LoVo (cell line): ENCODE data around the gene SELENBP1.
"Not testable (repeated sequence)": the region's sequence is repeated elsewhere in the genome, so short reads cannot be mapped to it uniquely, and the experiment has no call there.

Experiments used
- DNase-seq: peaks from one replicate; pipeline ENCODE4 v3.0.0-alpha.2; 2016; ENCODE audit warnings: low spot score

SELENBP1 gene

DNA sequence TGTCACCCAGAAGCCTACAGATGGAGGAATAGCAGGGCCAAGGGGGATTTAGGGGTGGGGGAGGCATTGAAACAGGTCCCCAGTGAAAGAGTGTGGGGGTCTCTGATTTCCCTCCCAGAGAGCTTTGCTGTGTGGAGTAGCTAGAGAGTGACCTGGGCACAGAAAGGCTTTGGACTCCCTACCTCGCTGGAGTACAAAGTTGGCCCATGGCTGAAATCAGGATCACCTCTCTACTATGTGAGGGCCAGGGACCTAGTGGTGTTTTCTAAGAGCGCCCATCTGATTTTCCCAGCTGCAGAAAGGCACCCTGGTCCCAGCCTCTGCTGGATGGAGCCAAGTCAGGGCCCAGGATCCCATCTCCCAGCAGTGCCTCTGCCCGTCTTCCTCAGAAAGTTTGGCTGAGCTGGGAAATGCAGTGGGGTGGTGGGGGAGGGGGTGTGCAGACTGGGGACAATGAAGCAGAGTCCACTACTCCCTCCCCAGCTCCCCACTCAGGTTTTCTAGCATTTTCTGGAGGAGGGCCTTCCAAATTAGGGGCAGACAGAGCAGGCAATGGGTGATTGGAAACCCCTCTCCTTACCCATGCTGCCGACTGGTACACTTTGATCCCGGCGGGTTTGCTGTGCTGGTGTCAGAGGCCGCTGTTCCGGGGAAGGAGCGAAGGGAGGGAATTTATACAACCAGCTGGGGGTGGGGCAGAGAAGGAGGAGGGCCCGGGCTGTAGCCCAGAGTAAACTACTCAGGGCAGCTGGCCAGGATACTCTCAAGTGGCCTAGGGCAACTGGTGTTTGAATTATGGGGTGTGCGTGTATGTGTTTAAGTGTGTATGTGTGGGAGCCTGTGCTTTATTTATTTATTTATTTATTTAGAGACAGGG lies at the start of gene SELENBP1:
Gene SELENBP1, minus strand, starts transcription at position 648 of the 877 bp plus-strand sequence. Its CDS starts 64 bp downstream, at position 584.
- DNase-seq = peak; percentile 44

DNA sequence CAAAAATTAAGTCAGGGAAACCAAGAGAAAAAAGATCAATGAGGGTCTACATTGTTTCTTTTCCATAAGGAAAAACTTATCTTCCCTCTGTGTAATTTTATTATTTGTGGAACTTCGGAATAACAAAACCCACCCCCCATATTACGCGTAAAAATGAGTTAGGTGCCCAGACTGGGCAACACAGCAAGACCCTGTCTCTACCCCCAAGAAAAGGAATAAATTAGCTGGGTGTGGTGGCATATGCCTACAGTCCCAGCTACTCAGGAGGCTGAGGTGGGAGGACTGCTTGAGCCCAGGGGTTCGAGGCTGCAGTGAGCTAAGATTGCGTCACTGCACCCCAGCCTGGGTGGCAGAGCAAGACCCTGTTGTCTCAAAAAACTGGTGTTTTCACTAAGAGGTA lies 47.3 kb upstream of the SELENBP1 start:
- no peak for DNase-seq

DNA sequence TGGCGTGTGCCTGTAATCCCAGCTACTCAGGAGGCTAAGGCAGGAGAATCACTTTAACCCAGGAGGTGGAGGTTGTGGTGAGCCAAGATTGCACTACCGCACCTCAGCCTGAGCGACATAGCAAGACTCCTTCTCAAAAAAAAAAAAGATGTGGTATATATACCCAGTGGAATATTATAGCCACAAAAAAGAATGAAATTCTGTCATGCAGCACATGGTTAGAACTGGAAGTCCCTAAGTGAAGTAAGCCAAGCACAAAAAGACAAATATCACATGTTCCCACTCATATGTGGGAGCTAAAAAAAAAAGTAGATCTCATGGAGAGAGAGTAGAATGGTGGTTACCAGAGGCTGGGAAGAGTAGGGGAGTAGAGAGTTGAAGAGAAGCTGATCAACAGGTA lies 45.6 kb upstream of the SELENBP1 start:
- DNase-seq = no peak

- no peak for DNase-seq
Measured at GRCh38 chr1:151416231-151416630, 43.7 kb upstream of the SELENBP1 start.

GRCh38 chr1:151411884-151412283 lies 39.4 kb upstream of the SELENBP1 start:
- DNase-seq = no peak

DNA sequence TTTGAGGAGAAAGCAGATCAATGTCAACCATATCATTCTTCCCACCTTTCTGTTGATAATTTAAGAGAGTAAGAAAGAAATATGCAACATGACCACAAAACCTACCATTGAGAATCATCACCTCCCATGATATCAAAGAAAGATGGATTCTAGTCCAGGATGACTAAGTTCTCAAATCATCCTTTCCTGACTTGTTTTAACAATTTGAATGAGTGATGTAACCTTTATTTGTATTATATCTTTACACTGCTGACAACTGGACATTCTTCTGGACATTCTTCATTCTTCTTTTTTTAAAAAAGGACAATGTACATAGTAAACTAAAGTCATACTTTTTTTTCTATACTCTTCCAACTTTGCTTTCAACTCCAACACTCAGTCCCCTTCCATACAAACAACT lies 36.4 kb upstream of the SELENBP1 start:
- DNase-seq = no peak

DNA sequence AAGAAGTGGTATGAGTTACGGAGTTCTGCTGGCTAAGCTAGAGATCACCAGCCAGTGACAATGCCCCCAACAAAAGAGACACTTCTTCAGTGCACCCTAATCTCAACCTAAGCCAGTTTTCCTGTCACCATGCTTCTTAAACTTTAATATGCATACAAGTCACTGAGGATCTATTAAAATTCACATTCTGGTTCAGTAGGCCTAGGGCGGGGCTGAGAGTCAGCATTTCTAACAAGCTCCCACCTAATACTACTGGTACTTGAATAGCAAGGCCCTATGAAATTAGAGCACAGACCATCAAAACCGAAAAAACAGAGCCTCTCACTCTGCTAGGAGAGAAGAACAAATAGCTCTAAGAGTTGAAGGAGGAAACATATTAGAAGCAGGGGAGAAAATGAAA lies 34.8 kb upstream of the SELENBP1 start:
- no peak for DNase-seq

GRCh38 chr1:151406176-151406575 lies 33.7 kb upstream of the SELENBP1 start:
- no peak for DNase-seq

GRCh38 chr1:151405187-151405951 lies 32.9 kb upstream of the SELENBP1 start:
- DNase-seq = no peak

DNA sequence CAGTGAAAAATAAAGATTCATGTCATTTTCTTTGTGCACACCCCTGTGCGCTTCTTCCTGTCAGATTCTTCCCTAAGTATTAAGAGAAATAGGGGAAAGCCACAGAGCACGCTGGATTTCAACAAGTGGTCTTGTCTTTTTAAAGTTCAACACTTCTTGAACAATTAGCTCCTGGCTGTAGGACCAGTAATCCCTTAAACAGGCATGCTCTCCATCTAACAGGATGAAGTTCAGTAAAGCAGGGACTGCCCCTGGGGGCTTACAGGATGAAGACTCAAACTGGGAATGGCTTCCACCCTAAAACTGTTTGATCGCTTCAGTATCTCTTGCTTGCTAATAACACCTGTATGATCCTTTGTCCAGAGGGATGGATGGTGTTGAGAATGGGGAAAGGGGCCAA lies 31.1 kb upstream of the SELENBP1 start:
- DNase-seq = no peak

GRCh38 chr1:151402764-151403163 lies 30.3 kb upstream of the SELENBP1 start:
- no peak for DNase-seq

DNA sequence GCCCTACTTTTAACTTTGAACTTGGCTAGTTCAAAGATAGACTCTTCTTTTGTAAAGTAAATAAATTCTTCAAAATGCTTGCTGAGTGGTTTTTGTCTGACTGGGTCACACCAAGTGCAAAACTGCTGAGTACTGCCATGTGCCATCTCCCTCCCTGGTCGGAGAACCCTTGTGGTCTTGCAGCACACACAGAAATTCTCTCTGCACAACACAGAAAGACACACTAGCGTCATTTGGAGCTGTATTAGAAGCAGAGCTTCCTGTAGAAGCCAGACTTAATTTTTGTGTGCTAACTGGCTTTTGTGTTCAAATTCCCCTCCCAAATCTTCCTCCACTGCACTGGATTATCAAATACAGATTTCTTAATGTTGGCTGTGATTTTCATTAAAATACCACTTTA lies 29.4 kb upstream of the SELENBP1 start:
- no peak for DNase-seq

DNA sequence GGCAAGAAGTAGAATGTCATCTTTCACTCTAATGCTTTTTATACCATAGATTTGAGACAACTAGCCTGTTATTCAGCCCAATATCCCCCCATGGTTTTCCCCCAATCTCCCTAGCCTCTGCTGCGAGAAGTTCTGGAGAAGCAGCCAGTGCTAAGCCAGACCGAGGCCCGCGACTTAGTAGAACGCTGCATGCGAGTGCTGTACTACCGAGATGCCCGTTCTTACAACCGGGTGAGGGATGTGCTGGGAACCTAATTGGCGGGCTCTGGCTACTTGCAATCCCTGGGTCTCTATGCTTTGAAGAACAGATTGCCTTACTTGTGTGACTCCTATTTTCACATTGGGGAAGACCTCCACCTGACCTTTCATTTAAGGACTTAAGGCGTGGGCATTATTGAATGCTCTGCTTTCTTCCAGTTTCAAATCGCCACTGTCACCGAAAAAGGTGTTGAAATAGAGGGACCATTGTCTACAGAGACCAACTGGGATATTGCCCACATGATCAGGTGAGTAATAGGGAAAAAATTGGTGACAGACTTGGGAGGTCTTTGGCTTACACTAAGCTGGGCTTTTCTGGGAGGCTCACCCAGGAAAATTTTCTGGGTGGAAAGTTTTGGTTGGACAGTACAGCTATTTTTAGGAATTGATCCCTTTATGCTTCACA lies 28.8 kb upstream of the SELENBP1 start:
- DNase-seq = no peak

DNA sequence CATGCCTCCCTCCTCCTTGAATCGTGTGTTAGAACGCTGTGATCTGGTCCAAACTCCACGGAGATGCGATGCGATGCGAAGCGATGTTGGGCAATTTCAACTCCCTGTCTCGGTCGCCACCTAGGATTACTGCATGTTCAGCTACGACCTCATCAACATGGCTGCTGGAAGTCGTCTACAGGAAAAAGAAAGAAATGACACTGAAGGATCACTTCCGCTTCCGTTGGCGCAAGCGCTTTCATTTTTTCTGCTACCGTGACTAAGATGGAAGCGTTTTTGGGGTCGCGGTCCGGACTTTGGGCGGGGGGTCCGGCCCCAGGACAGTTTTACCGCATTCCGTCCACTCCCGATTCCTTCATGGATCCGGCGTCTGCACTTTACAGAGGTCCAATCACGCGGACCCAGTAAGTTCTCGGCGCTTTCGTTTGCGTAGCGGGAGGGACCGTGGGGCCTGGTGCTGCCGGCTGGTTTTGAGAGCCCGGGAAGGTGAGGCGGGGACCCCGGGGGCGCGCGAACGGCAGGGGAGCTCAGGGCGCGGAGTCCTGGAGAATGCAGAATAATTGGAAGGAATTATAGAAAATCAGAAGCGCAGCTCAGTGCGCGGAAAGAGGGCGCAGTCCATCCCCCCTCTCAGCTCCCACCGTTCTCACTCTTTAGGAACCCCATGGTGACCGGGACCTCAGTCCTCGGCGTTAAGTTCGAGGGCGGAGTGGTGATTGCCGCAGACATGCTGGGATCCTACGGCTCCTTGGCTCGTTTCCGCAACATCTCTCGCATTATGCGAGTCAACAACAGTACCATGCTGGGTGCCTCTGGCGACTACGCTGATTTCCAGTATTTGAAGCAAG lies 27.0 kb upstream of the SELENBP1 start, which contains the start of gene PSMB4:
Gene PSMB4, plus strand, starts transcription at position 250 of the 848 bp plus-strand sequence. Its CDS starts 15 bp downstream, at position 265.
- DNase-seq = peak; percentile 92

DNA sequence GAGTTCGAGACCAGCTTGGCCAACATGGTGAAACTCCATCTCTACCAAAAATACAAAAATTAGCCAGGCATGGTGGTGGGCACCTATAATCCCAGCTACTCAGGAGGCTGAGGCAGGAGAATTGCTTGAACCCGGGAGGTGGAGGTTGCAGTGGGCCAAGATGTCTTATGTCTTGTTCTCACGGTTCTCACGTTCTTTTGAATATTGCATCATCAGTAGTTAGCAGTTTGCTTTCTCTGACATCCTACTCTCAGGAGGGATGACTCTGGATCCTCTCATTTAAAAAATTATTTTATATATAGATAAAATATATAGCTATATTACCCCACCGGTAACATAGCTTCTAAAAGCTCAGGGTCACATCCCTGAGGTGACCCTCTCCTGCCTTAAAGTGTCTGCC lies 23.8 kb upstream of the SELENBP1 start:
- DNase-seq = not testable (repeated sequence)

GRCh38 chr1:151393583-151393982 lies 21.1 kb upstream of the SELENBP1 start:
- DNase-seq = no peak

DNA sequence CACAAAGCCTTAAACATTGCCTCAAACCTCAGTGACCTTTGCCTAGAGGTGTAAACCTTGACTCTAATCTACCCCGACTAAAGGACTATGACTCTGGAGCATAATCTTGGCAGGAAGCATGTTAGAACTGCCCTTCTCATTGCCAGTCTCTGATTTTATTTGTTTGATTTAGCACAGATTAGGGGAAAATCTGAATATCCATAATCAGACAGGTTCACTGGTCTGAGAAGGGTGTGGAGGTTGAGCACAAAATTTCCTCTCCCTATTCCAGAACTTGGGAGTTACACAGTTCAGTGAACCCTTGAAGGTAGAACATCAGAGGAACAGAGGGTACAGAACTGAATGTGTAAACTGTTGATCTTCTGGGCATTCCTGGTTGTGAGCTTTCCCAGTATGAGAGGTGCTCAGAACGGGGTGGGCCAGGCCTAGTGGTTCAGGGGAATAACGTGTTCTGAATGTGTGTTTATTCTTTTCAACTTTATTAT lies 18.6 kb upstream of the SELENBP1 start:
- no peak for DNase-seq

- not testable (repeated sequence) for DNase-seq
Measured at GRCh38 chr1:151390221-151391078, 17.9 kb upstream of the SELENBP1 start.

- DNase-seq = no peak
Measured at GRCh38 chr1:151386002-151386401, 13.5 kb upstream of the SELENBP1 start.

GRCh38 chr1:151384584-151384983 lies 12.1 kb upstream of the SELENBP1 start:
- DNase-seq = no peak
